ENCODE data around the gene RPL12. TPM values are rescaled to one million over a fixed set of nuclear protein-coding genes. Genes with fewer than 3 reads are reported as not detected.

Gene RPL12
- total and polyA plus RNA-seq, 2 donors (not counting 1 experiment from before 2014, with no cell fraction given) = 1,387 to 1,973 TPM

GRCh38 chr9:127489471-127490115 lies 38.4 kb upstream of the RPL12 start:
- H3K9me3 ChIP-seq (ENCODE audit: control insufficient read depth, insufficient read depth, low read depth, low read length) = no peaks in the 10 kb centered on the region
- H3K9ac ChIP-seq (ENCODE audit: insufficient read depth, low read length) = no peak overlapping the region
- H4K20me1 ChIP-seq (ENCODE audit: control insufficient read depth, extremely low read depth, insufficient read depth, low read length) = no peaks in the 10 kb centered on the region
- no peak overlapping the region for H3K4me2 ChIP-seq (ENCODE audit: extremely low read depth, insufficient read depth, low read length)
- no peak overlapping the region for H2AFZ ChIP-seq (ENCODE audit: low read length)
- TF ChIP-seq, protein P1, sequence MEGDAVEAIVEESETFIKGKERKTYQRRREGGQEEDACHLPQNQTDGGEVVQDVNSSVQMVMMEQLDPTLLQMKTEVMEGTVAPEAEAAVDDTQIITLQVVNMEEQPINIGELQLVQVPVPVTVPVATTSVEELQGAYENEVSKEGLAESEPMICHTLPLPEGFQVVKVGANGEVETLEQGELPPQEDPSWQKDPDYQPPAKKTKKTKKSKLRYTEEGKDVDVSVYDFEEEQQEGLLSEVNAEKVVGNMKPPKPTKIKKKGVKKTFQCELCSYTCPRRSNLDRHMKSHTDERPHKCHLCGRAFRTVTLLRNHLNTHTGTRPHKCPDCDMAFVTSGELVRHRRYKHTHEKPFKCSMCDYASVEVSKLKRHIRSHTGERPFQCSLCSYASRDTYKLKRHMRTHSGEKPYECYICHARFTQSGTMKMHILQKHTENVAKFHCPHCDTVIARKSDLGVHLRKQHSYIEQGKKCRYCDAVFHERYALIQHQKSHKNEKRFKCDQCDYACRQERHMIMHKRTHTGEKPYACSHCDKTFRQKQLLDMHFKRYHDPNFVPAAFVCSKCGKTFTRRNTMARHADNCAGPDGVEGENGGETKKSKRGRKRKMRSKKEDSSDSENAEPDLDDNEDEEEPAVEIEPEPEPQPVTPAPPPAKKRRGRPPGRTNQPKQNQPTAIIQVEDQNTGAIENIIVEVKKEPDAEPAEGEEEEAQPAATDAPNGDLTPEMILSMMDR (conservative IDR thresholded peaks at IDR 0.05 in 1 of 2, IDR thresholded peaks at IDR 0.05 in 1 of 2; ENCODE audit: low read depth in 1 of 2, low read length in 2 of 2) = no peak
- no peak for TF ChIP-seq EZH2 (IDR thresholded peaks at IDR 0.05; ENCODE audit: low read length, missing control alignments)
- no peak for DNase-seq (ENCODE audit: low read depth in 2 of 2)
- no peaks in the 10 kb centered on the region for H3K4me1 ChIP-seq (ENCODE audit: control insufficient read depth, extremely low read depth, insufficient read depth, low read length)
- H3K27ac ChIP-seq (ENCODE audit: insufficient read depth, low read length) = no peak overlapping the region
- peaks cover 27% of the 10 kb centered on the region for H3K36me3 ChIP-seq (ENCODE audit: control insufficient read depth, insufficient read depth, low read length)
- H3K4me3 ChIP-seq (replicated peaks in 1 of 4; ENCODE audit: control extremely low read depth in 1 of 4, insufficient read depth in 1 of 4, low read depth in 3 of 4, low read length in 4 of 4) = no peak overlapping the region
- H3K79me2 ChIP-seq (ENCODE audit: control insufficient read depth, insufficient read depth, low read length) = no peaks in the 10 kb centered on the region
- no peaks in the 10 kb centered on the region for H3K27me3 ChIP-seq (ENCODE audit: control insufficient read depth, insufficient read depth, low read length)

- Histone ChIP-seq H3K4me1 (ENCODE audit: control insufficient read depth, extremely low read depth, insufficient read depth, low read length) (no peaks in the 10 kb centered on the region), H3K36me3 (ENCODE audit: control insufficient read depth, insufficient read depth, low read length) (peaks cover 22% of the 10 kb centered on the region), H3K9me3 (ENCODE audit: control insufficient read depth, insufficient read depth, low read depth, low read length) (no peaks in the 10 kb centered on the region), H3K79me2 (ENCODE audit: control insufficient read depth, insufficient read depth, low read length) (no peaks in the 10 kb centered on the region), H4K20me1 (ENCODE audit: control insufficient read depth, extremely low read depth, insufficient read depth, low read length) (no peaks in the 10 kb centered on the region), H3K27ac (ENCODE audit: insufficient read depth, low read length) (no peak overlapping the region), H3K4me2 (ENCODE audit: extremely low read depth, insufficient read depth, low read length) (no peak overlapping the region), H3K27me3 (ENCODE audit: control insufficient read depth, insufficient read depth, low read length) (no peaks in the 10 kb centered on the region), H2AFZ (ENCODE audit: low read length) (no peak overlapping the region), H3K4me3 (replicated peaks in 1 of 4; ENCODE audit: control extremely low read depth in 1 of 4, insufficient read depth in 1 of 4, low read depth in 3 of 4, low read length in 4 of 4) (no peak overlapping the region), H3K9ac (ENCODE audit: insufficient read depth, low read length) (no peak overlapping the region)
- TF ChIP-seq, protein P1 (conservative IDR thresholded peaks at IDR 0.05 in 1 of 2, IDR thresholded peaks at IDR 0.05 in 1 of 2; ENCODE audit: low read depth in 1 of 2, low read length in 2 of 2) = no peak
- TF ChIP-seq EZH2 (IDR thresholded peaks at IDR 0.05; ENCODE audit: low read length, missing control alignments) = no peak
- DNase-seq (ENCODE audit: low read depth in 2 of 2) = no peak
These were observed 37.7 kb upstream of the RPL12 start for GRCh38 chr9:127488946-127489345.

DNA sequence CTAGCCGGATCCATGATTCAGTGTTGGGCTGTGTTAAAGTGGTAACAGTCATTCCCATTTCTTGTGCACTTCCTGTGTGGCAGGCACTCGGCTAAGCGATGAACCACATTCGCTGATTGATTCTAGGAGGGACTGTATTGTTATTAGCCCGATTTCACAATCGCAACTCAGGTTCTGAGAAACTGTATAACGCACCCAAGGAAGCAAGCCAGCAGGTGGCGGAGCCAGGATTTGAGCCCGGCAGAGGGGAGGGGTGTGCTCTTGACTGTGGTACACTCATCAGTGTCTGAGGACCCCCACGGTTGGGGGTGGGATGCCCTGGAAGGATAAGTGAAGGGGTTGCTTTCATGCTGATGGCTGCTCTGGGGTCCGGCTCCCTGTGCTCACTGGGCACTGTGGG lies 34.8 kb upstream of the RPL12 start:
- Histone ChIP-seq H3K4me3 (replicated peaks in 1 of 4; ENCODE audit: control extremely low read depth in 1 of 4, insufficient read depth in 1 of 4, low read depth in 3 of 4, low read length in 4 of 4) (no peak overlapping the region), H3K36me3 (ENCODE audit: control insufficient read depth, insufficient read depth, low read length) (peaks cover 14% of the 10 kb centered on the region), H3K4me2 (ENCODE audit: extremely low read depth, insufficient read depth, low read length) (no peak overlapping the region), H3K27me3 (ENCODE audit: control insufficient read depth, insufficient read depth, low read length) (no peaks in the 10 kb centered on the region), H3K79me2 (ENCODE audit: control insufficient read depth, insufficient read depth, low read length) (no peaks in the 10 kb centered on the region), H3K27ac (ENCODE audit: insufficient read depth, low read length) (no peak overlapping the region), H2AFZ (ENCODE audit: low read length) (no peak overlapping the region), H3K9ac (ENCODE audit: insufficient read depth, low read length) (no peak overlapping the region), H3K9me3 (ENCODE audit: control insufficient read depth, insufficient read depth, low read depth, low read length) (no peaks in the 10 kb centered on the region), H3K4me1 (ENCODE audit: control insufficient read depth, extremely low read depth, insufficient read depth, low read length) (no peaks in the 10 kb centered on the region), H4K20me1 (ENCODE audit: control insufficient read depth, extremely low read depth, insufficient read depth, low read length) (no peaks in the 10 kb centered on the region)
- no peak for DNase-seq (ENCODE audit: low read depth in 2 of 2)
- no peak for TF ChIP-seq EZH2 (IDR thresholded peaks at IDR 0.05; ENCODE audit: low read length, missing control alignments)
- TF ChIP-seq, protein P1 (conservative IDR thresholded peaks at IDR 0.05 in 1 of 2, IDR thresholded peaks at IDR 0.05 in 1 of 2; ENCODE audit: low read depth in 1 of 2, low read length in 2 of 2) = no peak
